Vagina (tissue), 2 donors: ENCODE results near the gene EHD3. TPM values are rescaled to one million over a fixed set of nuclear protein-coding genes. Genes with fewer than 3 reads are reported as not detected.

Experiments used
- DNase-seq, 2 donors: peaks; one replicate each; pipeline ENCODE4 v3.0.0-alpha.2; 2017; ENCODE audit errors: extremely low spot score in 2 of 2
- H3K27ac ChIP-seq: fragments of 200-600 bp; sonication (generic); one replicate; pipeline ENCODE4 v1.5.1; 2019
- H3K27me3 ChIP-seq: fragments of 200-600 bp; sonication (generic); one replicate; pipeline ENCODE4 v1.5.1; 2019
- H3K36me3 ChIP-seq, 2 donors: fragments of 200-600 bp; sonication (generic); one replicate each; pipeline ENCODE4 v1.5.1; 2017 to 2019
- H3K4me1 ChIP-seq: fragments of 200-600 bp; sonication (generic); one replicate; pipeline ENCODE4 v1.5.1; 2019
- H3K4me3 ChIP-seq, 2 donors: fragments of 200-600 bp; sonication (generic); 1 replicate in 1 of 2; 2 replicates in 1 of 2; pipeline ENCODE4 v1.5.1; 2016 to 2019
- H3K9me3 ChIP-seq: fragments of 200-600 bp; sonication (generic); one replicate; pipeline ENCODE4 v1.5.1; 2019
- POLR2A ChIP-seq, 2 donors: fragments of 450-650 bp; IDR thresholded peaks; one replicate each; pipeline ENCODE4 v1.6.1; 2017; ENCODE audit warnings: antibody characterized with exemption in 2 of 2, mild to moderate bottlenecking in 2 of 2, moderate library complexity in 2 of 2
- POLR2AphosphoS5 ChIP-seq, 2 donors: sonication (generic); formaldehyde crosslinking; IDR thresholded peaks; one replicate each; pipeline ENCODE4 v1.9.0; 2017; ENCODE audit warnings: antibody characterized with exemption in 2 of 2, mild to moderate bottlenecking in 2 of 2, low read depth in 1 of 2; ENCODE audit not compliant: insufficient read depth in 1 of 2
- intact Hi-C: fragments of 100-400 bp; cut with DNase I; formaldehyde crosslinking; loops from one replicate; pipeline ENCODE4 v1.15.1; 2023
- total RNA-seq: library from RNA; depleted of rRNA; stranded (reverse); fragments of >200 nt; gene quantifications from one replicate; pipeline ENCODE4 v1.2.3, GENCODE V29; 2016
- TF ChIP-seq, protein P1 (sequence below), 3 experiments: fragments of 450-650 bp in 2 of 3; fragments of 200-600 bp in 1 of 3; sonication (generic) in 1 of 3; IDR thresholded peaks; one replicate each; pipeline ENCODE4 v1.5.1; 2017 to 2019; ENCODE audit warnings: antibody characterized with exemption in 3 of 3, mild to moderate bottlenecking in 2 of 3, moderate library complexity in 2 of 3

Gene EHD3
- total RNA-seq, 1 donor from 2014 or later = 10.3 TPM

DNA sequence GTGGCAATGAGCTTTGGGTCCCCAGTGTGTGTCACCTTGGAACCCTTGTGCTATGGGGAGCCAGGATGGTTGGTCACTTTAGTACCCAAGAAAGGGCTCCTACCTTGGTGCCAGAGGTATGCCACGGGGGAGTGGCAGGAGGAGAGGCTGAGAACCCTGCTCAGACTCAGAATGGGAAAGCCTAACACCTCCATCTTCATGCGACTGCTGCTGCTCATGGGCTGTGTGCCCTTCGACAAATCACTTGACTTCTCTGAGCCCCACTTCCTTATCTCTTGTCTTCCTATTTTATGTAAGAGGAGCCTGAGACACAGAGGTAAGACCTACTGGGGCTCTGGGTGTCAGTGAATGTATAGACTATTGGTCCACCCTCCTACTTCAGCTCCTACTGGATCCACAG lies 25.1 kb downstream of the EHD3 start:
- no peak for DNase-seq
- no peak for TF ChIP-seq POLR2AphosphoS5 (IDR thresholded peaks at IDR 0.05; ENCODE audit: insufficient read depth in 1 of 2, low read depth in 1 of 2)
- TF ChIP-seq POLR2A (IDR thresholded peaks at IDR 0.05) = no peak
- TF ChIP-seq, protein P1, sequence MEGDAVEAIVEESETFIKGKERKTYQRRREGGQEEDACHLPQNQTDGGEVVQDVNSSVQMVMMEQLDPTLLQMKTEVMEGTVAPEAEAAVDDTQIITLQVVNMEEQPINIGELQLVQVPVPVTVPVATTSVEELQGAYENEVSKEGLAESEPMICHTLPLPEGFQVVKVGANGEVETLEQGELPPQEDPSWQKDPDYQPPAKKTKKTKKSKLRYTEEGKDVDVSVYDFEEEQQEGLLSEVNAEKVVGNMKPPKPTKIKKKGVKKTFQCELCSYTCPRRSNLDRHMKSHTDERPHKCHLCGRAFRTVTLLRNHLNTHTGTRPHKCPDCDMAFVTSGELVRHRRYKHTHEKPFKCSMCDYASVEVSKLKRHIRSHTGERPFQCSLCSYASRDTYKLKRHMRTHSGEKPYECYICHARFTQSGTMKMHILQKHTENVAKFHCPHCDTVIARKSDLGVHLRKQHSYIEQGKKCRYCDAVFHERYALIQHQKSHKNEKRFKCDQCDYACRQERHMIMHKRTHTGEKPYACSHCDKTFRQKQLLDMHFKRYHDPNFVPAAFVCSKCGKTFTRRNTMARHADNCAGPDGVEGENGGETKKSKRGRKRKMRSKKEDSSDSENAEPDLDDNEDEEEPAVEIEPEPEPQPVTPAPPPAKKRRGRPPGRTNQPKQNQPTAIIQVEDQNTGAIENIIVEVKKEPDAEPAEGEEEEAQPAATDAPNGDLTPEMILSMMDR (IDR thresholded peaks at IDR 0.05) = no peak
- H3K27me3 ChIP-seq = no peaks in the 10 kb centered on the region
- no peaks in the 10 kb centered on the region for H3K4me1 ChIP-seq
- H3K36me3 ChIP-seq = peaks cover 0 to 6% of the 10 kb centered on the region in 2 donors
- no peak overlapping the region for H3K4me3 ChIP-seq
- H3K27ac ChIP-seq = no peak overlapping the region
- no peaks in the 10 kb centered on the region for H3K9me3 ChIP-seq
- intact Hi-C loops = no loop called here

DNA sequence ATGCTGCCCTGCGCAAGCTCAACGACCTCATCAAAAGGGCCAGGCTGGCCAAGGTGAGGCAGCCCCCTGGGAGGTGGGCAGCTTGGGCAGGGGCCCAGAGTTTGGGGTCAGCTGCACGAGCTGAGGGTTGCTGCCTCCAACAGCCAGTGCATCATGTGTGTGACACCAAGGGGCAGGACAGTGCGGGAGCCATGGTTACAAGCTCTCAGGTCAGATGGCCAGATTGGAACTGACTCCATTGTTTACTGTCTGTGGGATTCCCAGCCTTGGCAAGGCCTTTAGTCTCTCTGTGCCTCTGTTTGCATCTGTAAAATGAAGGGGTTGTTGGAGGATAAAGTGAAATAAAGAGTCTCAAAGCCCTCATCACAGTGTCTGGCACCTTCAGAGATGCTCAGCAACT lies 26.9 kb downstream of the EHD3 start:
- H3K36me3 ChIP-seq = peaks cover 0 to 6% of the 10 kb centered on the region in 2 donors
- H3K4me3 ChIP-seq = no peak overlapping the region
- no peak overlapping the region for H3K27ac ChIP-seq
- H3K9me3 ChIP-seq = no peaks in the 10 kb centered on the region
- no peak for DNase-seq
- no peaks in the 10 kb centered on the region for H3K27me3 ChIP-seq
- H3K4me1 ChIP-seq = no peaks in the 10 kb centered on the region
- TF ChIP-seq, protein P1 (IDR thresholded peaks at IDR 0.05) = no peak
- intact Hi-C loops = no loop called here

DNA sequence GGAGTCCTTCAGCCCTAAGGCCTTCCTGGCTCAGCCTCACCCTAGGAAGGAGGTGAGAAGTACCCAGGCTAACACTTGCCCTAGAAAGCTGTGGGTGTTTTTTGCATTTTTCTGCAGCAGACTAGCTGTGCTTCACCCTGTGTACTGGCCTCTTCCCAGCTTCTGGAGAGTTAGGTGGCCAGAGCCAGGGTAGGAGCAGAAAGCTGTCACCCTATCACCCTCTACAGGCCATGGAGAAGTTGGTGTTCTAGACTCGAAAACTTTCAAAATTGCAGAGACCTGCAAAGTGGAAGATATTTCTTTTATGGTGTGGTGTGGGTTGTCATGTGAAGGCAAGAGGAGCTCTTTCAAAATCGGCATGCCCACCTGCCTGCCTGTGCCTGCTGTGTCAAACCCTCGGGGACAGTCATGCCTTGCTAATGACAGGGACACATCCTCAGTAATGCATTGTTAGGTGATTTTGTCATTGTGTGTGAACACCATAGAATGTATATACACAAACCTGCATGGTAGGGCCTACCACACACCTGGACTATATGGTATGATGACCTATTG lies 29.8 kb downstream of the EHD3 start:
- intact Hi-C loops = no loop called here
- Histone ChIP-seq H3K4me3 (no peak overlapping the region), H3K9me3 (no peaks in the 10 kb centered on the region), H3K4me1 (no peaks in the 10 kb centered on the region), H3K27ac (no peak overlapping the region), H3K36me3 (peaks cover 0 to 6% of the 10 kb centered on the region in 2 donors), H3K27me3 (no peaks in the 10 kb centered on the region)
- no peak for TF ChIP-seq POLR2AphosphoS5 (IDR thresholded peaks at IDR 0.05; ENCODE audit: insufficient read depth in 1 of 2, low read depth in 1 of 2)
- TF ChIP-seq, protein P1 (IDR thresholded peaks at IDR 0.05) = no peak
- no peak for TF ChIP-seq POLR2A (IDR thresholded peaks at IDR 0.05)
- DNase-seq = no peak

DNA sequence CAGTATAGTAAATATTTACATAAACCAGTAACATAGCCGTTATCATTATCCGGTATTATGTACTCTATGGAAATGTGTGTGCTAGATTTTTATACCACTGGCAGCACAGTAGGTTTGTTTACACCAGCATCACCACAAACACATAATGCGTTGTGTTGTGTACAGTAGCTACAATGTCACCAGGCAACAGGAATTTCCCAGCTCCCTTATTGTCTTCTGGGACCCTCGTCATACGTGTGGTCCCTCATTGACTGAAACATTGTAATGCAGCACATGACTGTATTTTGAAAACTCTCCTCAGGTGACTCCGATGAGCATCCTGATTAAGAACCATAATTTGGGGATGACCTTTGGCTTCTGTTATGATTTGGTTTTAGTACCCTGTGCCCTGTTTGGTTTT lies 31.3 kb downstream of the EHD3 start:
- intact Hi-C loops = no loop called here
- Histone ChIP-seq H3K9me3 (no peaks in the 10 kb centered on the region), H3K4me3 (no peak overlapping the region), H3K27me3 (no peaks in the 10 kb centered on the region), H3K27ac (no peak overlapping the region), H3K4me1 (no peaks in the 10 kb centered on the region), H3K36me3 (peaks cover 0 to 6% of the 10 kb centered on the region in 2 donors)
- no peak for DNase-seq
- TF ChIP-seq, protein P1 (IDR thresholded peaks at IDR 0.05) = no peak
- TF ChIP-seq POLR2AphosphoS5 (IDR thresholded peaks at IDR 0.05; ENCODE audit: insufficient read depth in 1 of 2, low read depth in 1 of 2) (no peak), POLR2A (IDR thresholded peaks at IDR 0.05) (no peak)

DNA sequence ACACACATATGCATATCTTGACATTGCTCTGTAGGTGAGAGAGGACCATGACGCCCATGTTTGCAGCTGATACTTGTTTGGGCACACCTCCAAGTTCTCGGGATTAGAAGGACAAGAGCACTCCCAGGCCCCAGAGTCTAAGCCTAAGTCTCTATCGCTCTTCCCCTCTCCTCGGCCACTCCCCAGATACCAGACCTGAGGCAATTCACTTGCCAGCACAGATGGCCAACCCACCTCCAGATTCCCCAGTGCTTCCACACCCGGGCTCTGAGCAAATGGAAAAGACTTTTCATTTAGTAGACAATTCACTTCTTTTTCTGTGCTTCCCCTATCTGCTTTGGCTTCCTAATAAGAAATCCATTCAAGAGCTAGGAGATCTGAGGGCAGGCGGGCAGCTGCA lies 32.9 kb downstream of the EHD3 start:
- intact Hi-C loops = no loop called here

More for the DNA sequence above, 32.9 kb downstream of the EHD3 start:
- no peaks in the 10 kb centered on the region for H3K27me3 ChIP-seq
- DNase-seq = no peak
- no peaks in the 10 kb centered on the region for H3K4me1 ChIP-seq
- H3K9me3 ChIP-seq = no peaks in the 10 kb centered on the region
- TF ChIP-seq POLR2A (IDR thresholded peaks at IDR 0.05) = no peak
- TF ChIP-seq, protein P1 (IDR thresholded peaks at IDR 0.05) = no peak
- TF ChIP-seq POLR2AphosphoS5 (IDR thresholded peaks at IDR 0.05; ENCODE audit: insufficient read depth in 1 of 2, low read depth in 1 of 2) = no peak
- H3K27ac ChIP-seq = no peak overlapping the region
- no peak overlapping the region for H3K4me3 ChIP-seq
- H3K36me3 ChIP-seq = no peaks in the 10 kb centered on the region
